WTC11 (cell line): Measurements from ENCODE around the gene FGD6.

Experiments
- ELF4 ChIP-seq: sonication (generic); formaldehyde crosslinking; IDR thresholded peaks from 2 replicates; pipeline ENCODE4 v1.8.1; 2022; ENCODE audit warnings: low read depth, mild to moderate bottlenecking, moderate library complexity, missing genetic modification reagents
- JUN ChIP-seq: sonication (generic); formaldehyde crosslinking; IDR thresholded peaks from 2 replicates; pipeline ENCODE4 v1.8.0; 2023; ENCODE audit warnings: mild to moderate bottlenecking, missing genetic modification reagents
- NFE2L1 ChIP-seq: sonication (generic); formaldehyde crosslinking; IDR thresholded peaks from 2 replicates; pipeline ENCODE4 v1.8.1; 2023; ENCODE audit warnings: missing genetic modification reagents
- SP1 ChIP-seq: sonication (generic); formaldehyde crosslinking; conservative IDR thresholded peaks from 2 replicates; pipeline ENCODE4 v1.8.1; 2022; ENCODE audit warnings: missing genetic modification reagents
- TEAD4 ChIP-seq: sonication (generic); formaldehyde crosslinking; IDR thresholded peaks from 2 replicates; pipeline ENCODE4 v1.8.0; 2022; ENCODE audit warnings: mild to moderate bottlenecking, missing genetic modification reagents
- TF ChIP-seq, protein P1 (sequence below): fragments of 200-600 bp; IDR thresholded peaks from 2 replicates; pipeline ENCODE4 v1.8.0; 2022; ENCODE audit warnings: antibody characterized with exemption
- TF ChIP-seq, protein P2 (sequence below): sonication (generic); formaldehyde crosslinking; conservative IDR thresholded peaks from 2 replicates; pipeline ENCODE4 v1.8.1; 2022; ENCODE audit warnings: mild to moderate bottlenecking, missing genetic modification reagents
- TF ChIP-seq, protein P3 (sequence below): sonication (generic); formaldehyde crosslinking; IDR thresholded peaks from 2 replicates; pipeline ENCODE4 v1.8.1; 2023; ENCODE audit warnings: mild to moderate bottlenecking, moderate library complexity, missing genetic modification reagents
- TF ChIP-seq, protein P4 (sequence below): sonication (generic); formaldehyde crosslinking; IDR thresholded peaks from 2 replicates; pipeline ENCODE4 v1.8.0; 2022; ENCODE audit warnings: mild to moderate bottlenecking, missing genetic modification reagents

DNA sequence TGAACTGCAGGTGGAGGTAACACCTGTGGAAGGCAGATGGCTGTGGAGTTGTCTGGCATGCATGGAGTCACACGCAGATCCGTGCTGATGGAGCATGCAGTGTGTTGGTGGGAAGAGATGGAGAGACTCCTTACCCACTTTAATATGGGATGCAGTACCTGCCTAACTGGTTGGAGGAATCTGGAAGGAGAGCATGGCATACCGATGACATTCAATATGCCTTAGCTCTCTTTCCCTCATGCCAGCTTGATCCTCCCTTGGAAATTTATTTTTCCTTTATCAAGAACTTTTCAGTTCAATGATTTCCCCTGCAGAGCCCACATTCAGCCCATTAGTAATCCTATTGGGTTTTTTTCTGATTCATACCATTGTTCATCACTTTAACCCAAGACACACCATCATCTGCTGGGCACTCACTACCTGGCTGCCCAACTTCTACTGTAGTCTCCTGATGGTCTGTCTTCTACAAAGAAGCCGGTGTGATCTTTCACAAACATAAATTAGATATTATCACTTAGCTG, 117.9 kb downstream of the FGD6 start:
- TF ChIP-seq, protein P1, sequence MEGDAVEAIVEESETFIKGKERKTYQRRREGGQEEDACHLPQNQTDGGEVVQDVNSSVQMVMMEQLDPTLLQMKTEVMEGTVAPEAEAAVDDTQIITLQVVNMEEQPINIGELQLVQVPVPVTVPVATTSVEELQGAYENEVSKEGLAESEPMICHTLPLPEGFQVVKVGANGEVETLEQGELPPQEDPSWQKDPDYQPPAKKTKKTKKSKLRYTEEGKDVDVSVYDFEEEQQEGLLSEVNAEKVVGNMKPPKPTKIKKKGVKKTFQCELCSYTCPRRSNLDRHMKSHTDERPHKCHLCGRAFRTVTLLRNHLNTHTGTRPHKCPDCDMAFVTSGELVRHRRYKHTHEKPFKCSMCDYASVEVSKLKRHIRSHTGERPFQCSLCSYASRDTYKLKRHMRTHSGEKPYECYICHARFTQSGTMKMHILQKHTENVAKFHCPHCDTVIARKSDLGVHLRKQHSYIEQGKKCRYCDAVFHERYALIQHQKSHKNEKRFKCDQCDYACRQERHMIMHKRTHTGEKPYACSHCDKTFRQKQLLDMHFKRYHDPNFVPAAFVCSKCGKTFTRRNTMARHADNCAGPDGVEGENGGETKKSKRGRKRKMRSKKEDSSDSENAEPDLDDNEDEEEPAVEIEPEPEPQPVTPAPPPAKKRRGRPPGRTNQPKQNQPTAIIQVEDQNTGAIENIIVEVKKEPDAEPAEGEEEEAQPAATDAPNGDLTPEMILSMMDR: no peak
- TF ChIP-seq SP1 (CRISPR knock-in tag) (no peak), JUN (CRISPR knock-in tag) (no peak), ELF4 (CRISPR knock-in tag) (no peak), NFE2L1 (CRISPR knock-in tag) (no peak), TEAD4 (CRISPR knock-in tag) (no peak)
- TF ChIP-seq, protein P2, sequence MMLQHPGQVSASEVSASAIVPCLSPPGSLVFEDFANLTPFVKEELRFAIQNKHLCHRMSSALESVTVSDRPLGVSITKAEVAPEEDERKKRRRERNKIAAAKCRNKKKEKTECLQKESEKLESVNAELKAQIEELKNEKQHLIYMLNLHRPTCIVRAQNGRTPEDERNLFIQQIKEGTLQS: no peak
- TF ChIP-seq, protein P3, sequence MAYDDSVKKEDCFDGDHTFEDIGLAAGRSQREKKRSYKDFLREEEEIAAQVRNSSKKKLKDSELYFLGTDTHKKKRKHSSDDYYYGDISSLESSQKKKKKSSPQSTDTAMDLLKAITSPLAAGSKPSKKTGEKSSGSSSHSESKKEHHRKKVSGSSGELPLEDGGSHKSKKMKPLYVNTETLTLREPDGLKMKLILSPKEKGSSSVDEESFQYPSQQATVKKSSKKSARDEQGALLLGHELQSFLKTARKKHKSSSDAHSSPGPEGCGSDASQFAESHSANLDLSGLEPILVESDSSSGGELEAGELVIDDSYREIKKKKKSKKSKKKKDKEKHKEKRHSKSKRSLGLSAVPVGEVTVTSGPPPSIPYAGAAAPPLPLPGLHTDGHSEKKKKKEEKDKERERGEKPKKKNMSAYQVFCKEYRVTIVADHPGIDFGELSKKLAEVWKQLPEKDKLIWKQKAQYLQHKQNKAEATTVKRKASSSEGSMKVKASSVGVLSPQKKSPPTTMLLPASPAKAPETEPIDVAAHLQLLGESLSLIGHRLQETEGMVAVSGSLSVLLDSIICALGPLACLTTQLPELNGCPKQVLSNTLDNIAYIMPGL: no peak
- TF ChIP-seq, protein P4, sequence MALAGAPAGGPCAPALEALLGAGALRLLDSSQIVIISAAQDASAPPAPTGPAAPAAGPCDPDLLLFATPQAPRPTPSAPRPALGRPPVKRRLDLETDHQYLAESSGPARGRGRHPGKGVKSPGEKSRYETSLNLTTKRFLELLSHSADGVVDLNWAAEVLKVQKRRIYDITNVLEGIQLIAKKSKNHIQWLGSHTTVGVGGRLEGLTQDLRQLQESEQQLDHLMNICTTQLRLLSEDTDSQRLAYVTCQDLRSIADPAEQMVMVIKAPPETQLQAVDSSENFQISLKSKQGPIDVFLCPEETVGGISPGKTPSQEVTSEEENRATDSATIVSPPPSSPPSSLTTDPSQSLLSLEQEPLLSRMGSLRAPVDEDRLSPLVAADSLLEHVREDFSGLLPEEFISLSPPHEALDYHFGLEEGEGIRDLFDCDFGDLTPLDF (CRISPR knock-in tag): no peak
